ENCODE data around the gene NCAPD3.

NCAPD3 gene

GRCh38 chr11:134144744-134145143 lies 79.0 kb downstream of the NCAPD3 start:
- WGBS, result 96% methylated on average over 5 of the region's 5 CpGs
- Histone ChIP-seq H3K4me3 (ENCODE audit: low read length) (no peak overlapping the region), H3K4me1 (ENCODE audit: insufficient read depth, low read length) (no peaks in the 10 kb centered on the region), H3K36me3 (ENCODE audit: insufficient read depth, low read length) (peaks cover 83% of the 10 kb centered on the region), H3K27ac (ENCODE audit: low read depth, low read length) (no peak overlapping the region), H3K9me3 (ENCODE audit: insufficient read depth, low read depth, low read length) (peaks cover 23% of the 10 kb centered on the region), H3K27me3 (ENCODE audit: insufficient read depth, low read length) (no peaks in the 10 kb centered on the region), H3K9ac (ENCODE audit: low read depth, low read length) (no peak overlapping the region)

GRCh38 chr11:134143801-134144200 lies 80.0 kb downstream of the NCAPD3 start:
- Histone ChIP-seq H3K4me3 (ENCODE audit: low read length) (no peak overlapping the region), H3K36me3 (ENCODE audit: insufficient read depth, low read length) (peaks cover 73% of the 10 kb centered on the region), H3K4me1 (ENCODE audit: insufficient read depth, low read length) (0 out of 2 replicates have a peak, but pooled peaks cover 4% of the 10 kb centered on the region), H3K9ac (ENCODE audit: low read depth, low read length) (no peak overlapping the region), H3K27me3 (ENCODE audit: insufficient read depth, low read length) (no peaks in the 10 kb centered on the region), H3K27ac (ENCODE audit: low read depth, low read length) (no peak overlapping the region), H3K9me3 (ENCODE audit: insufficient read depth, low read depth, low read length) (peaks cover 23% of the 10 kb centered on the region)
- 90% methylated on average over 3 of the region's 3 CpGs for WGBS

GRCh38 chr11:134142536-134142935 lies 81.2 kb downstream of the NCAPD3 start:
- H3K9me3 ChIP-seq (ENCODE audit: insufficient read depth, low read depth, low read length), result peaks cover 23% of the 10 kb centered on the region
- peaks cover 62% of the 10 kb centered on the region for H3K36me3 ChIP-seq (ENCODE audit: insufficient read depth, low read length)
- WGBS, result 94% methylated on average over 6 of the region's 6 CpGs
- no peak overlapping the region for H3K4me3 ChIP-seq (ENCODE audit: low read length)
- H3K9ac ChIP-seq (ENCODE audit: low read depth, low read length), result no peak overlapping the region
- no peak overlapping the region for H3K27ac ChIP-seq (ENCODE audit: low read depth, low read length)
- H3K27me3 ChIP-seq (ENCODE audit: insufficient read depth, low read length), result no peaks in the 10 kb centered on the region
- 0 out of 2 replicates have a peak, but pooled peaks cover 4% of the 10 kb centered on the region for H3K4me1 ChIP-seq (ENCODE audit: insufficient read depth, low read length)

- peaks cover 50% of the 10 kb centered on the region for H3K36me3 ChIP-seq (ENCODE audit: insufficient read depth, low read length)
- 95% methylated on average over 7 of the region's 7 CpGs for WGBS
Measured at GRCh38 chr11:134140961-134141490, 82.7 kb downstream of the NCAPD3 start.

GRCh38 chr11:134139873-134140331 lies 83.9 kb downstream of the NCAPD3 start:
- no peak overlapping the region for H3K4me3 ChIP-seq (ENCODE audit: low read length)
- WGBS, result 87% methylated on average over 10 of the region's 10 CpGs
- peaks cover 39% of the 10 kb centered on the region for H3K36me3 ChIP-seq (ENCODE audit: insufficient read depth, low read length)
- no peak overlapping the region for H3K9ac ChIP-seq (ENCODE audit: low read depth, low read length)
- peaks cover 22% of the 10 kb centered on the region for H3K9me3 ChIP-seq (ENCODE audit: insufficient read depth, low read depth, low read length)
- 0 out of 2 replicates have a peak, but pooled peaks cover 4% of the 10 kb centered on the region for H3K4me1 ChIP-seq (ENCODE audit: insufficient read depth, low read length)
- H3K27ac ChIP-seq (ENCODE audit: low read depth, low read length), result no peak overlapping the region
- H3K27me3 ChIP-seq (ENCODE audit: insufficient read depth, low read length), result no peaks in the 10 kb centered on the region

More at GRCh38 chr11:134140961-134141490, 82.7 kb downstream of the NCAPD3 start:
- Histone ChIP-seq H3K9me3 (ENCODE audit: insufficient read depth, low read depth, low read length) (peaks cover 23% of the 10 kb centered on the region), H3K27me3 (ENCODE audit: insufficient read depth, low read length) (no peaks in the 10 kb centered on the region), H3K4me1 (ENCODE audit: insufficient read depth, low read length) (0 out of 2 replicates have a peak, but pooled peaks cover 4% of the 10 kb centered on the region), H3K27ac (ENCODE audit: low read depth, low read length) (no peak overlapping the region), H3K9ac (ENCODE audit: low read depth, low read length) (no peak overlapping the region), H3K4me3 (ENCODE audit: low read length) (no peak overlapping the region)

GRCh38 chr11:134139303-134139872 lies 84.4 kb downstream of the NCAPD3 start:
- Histone ChIP-seq H3K27ac (ENCODE audit: low read depth, low read length) (no peak overlapping the region), H3K36me3 (ENCODE audit: insufficient read depth, low read length) (peaks cover 33% of the 10 kb centered on the region), H3K9ac (ENCODE audit: low read depth, low read length) (no peak overlapping the region), H3K4me1 (ENCODE audit: insufficient read depth, low read length) (0 out of 2 replicates have a peak, but pooled peaks cover 4% of the 10 kb centered on the region), H3K9me3 (ENCODE audit: insufficient read depth, low read depth, low read length) (peaks cover 17% of the 10 kb centered on the region), H3K27me3 (ENCODE audit: insufficient read depth, low read length) (no peaks in the 10 kb centered on the region), H3K4me3 (ENCODE audit: low read length) (no peak overlapping the region)
- 86% methylated on average over 12 of the region's 12 CpGs for WGBS

- H3K27ac ChIP-seq (ENCODE audit: low read depth, low read length), result no peak overlapping the region
- peaks cover 25% of the 10 kb centered on the region for H3K36me3 ChIP-seq (ENCODE audit: insufficient read depth, low read length)
- 93% methylated on average over 9 of the region's 9 CpGs for WGBS
Measured at GRCh38 chr11:134138376-134138775, 85.4 kb downstream of the NCAPD3 start.

GRCh38 chr11:134134167-134134566 lies 89.6 kb downstream of the NCAPD3 start:
- WGBS, result 100% methylated on average over 1 of the region's 1 CpG
- H3K27me3 ChIP-seq (ENCODE audit: insufficient read depth, low read length), result no peaks in the 10 kb centered on the region
- no peaks in the 10 kb centered on the region for H3K4me1 ChIP-seq (ENCODE audit: insufficient read depth, low read length)
- H3K9ac ChIP-seq (ENCODE audit: low read depth, low read length), result no peak overlapping the region
- peaks cover 22% of the 10 kb centered on the region for H3K9me3 ChIP-seq (ENCODE audit: insufficient read depth, low read depth, low read length)
- no peak overlapping the region for H3K4me3 ChIP-seq (ENCODE audit: low read length)
- H3K36me3 ChIP-seq (ENCODE audit: insufficient read depth, low read length), result no peaks in the 10 kb centered on the region
- no peak overlapping the region for H3K27ac ChIP-seq (ENCODE audit: low read depth, low read length)

More at GRCh38 chr11:134138376-134138775, 85.4 kb downstream of the NCAPD3 start:
- Histone ChIP-seq H3K9ac (ENCODE audit: low read depth, low read length) (no peak overlapping the region), H3K27me3 (ENCODE audit: insufficient read depth, low read length) (no peaks in the 10 kb centered on the region), H3K4me1 (ENCODE audit: insufficient read depth, low read length) (0 out of 2 replicates have a peak, but pooled peaks cover 4% of the 10 kb centered on the region), H3K9me3 (ENCODE audit: insufficient read depth, low read depth, low read length) (peaks cover 19% of the 10 kb centered on the region), H3K4me3 (ENCODE audit: low read length) (no peak overlapping the region)

GRCh38 chr11:134132808-134133207 lies 91.0 kb downstream of the NCAPD3 start:
- H3K27me3 ChIP-seq (ENCODE audit: insufficient read depth, low read length), result no peaks in the 10 kb centered on the region
- H3K36me3 ChIP-seq (ENCODE audit: insufficient read depth, low read length), result no peaks in the 10 kb centered on the region
- no peak overlapping the region for H3K27ac ChIP-seq (ENCODE audit: low read depth, low read length)
- H3K9ac ChIP-seq (ENCODE audit: low read depth, low read length), result no peak overlapping the region
- H3K4me1 ChIP-seq (ENCODE audit: insufficient read depth, low read length), result no peaks in the 10 kb centered on the region
- H3K9me3 ChIP-seq (ENCODE audit: insufficient read depth, low read depth, low read length), result peaks cover 22% of the 10 kb centered on the region
- no peak overlapping the region for H3K4me3 ChIP-seq (ENCODE audit: low read length)

GRCh38 chr11:134131628-134132244 lies 92.0 kb downstream of the NCAPD3 start:
- no peak overlapping the region for H3K4me3 ChIP-seq (ENCODE audit: low read length)
- H3K9ac ChIP-seq (ENCODE audit: low read depth, low read length), result no peak overlapping the region
- H3K27ac ChIP-seq (ENCODE audit: low read depth, low read length), result no peak overlapping the region
- 91% methylated on average over 2 of the region's 2 CpGs for WGBS
- H3K4me1 ChIP-seq (ENCODE audit: insufficient read depth, low read length), result peaks cover 1% of the 10 kb centered on the region; the same call in 1 of the 2 replicates
- no peaks in the 10 kb centered on the region for H3K36me3 ChIP-seq (ENCODE audit: insufficient read depth, low read length)
- H3K9me3 ChIP-seq (ENCODE audit: insufficient read depth, low read depth, low read length), result peaks cover 22% of the 10 kb centered on the region
- H3K27me3 ChIP-seq (ENCODE audit: insufficient read depth, low read length), result no peaks in the 10 kb centered on the region

- H3K27me3 ChIP-seq (ENCODE audit: insufficient read depth, low read length), result peaks cover 22% of the 10 kb centered on the region
- no peak overlapping the region for H3K27ac ChIP-seq (ENCODE audit: low read depth, low read length)
- no peak overlapping the region for H3K9ac ChIP-seq (ENCODE audit: low read depth, low read length)
- no peak overlapping the region for H3K4me3 ChIP-seq (ENCODE audit: low read length)
- H3K9me3 ChIP-seq (ENCODE audit: insufficient read depth, low read depth, low read length), result no peaks in the 10 kb centered on the region
- 44% methylated on average over 1 of the region's 1 CpG for WGBS
- no peaks in the 10 kb centered on the region for H3K36me3 ChIP-seq (ENCODE audit: insufficient read depth, low read length)
- H3K4me1 ChIP-seq (ENCODE audit: insufficient read depth, low read length), result peaks cover 23% of the 10 kb centered on the region
Measured at GRCh38 chr11:134126217-134126822, 97.4 kb downstream of the NCAPD3 start.

All from HUES64 (cell line).